ENCODE results near the gene PEA15.
A peak's percentile ranks its signal among the peaks of the same experiment; 100 is the strongest.

The PEA15 gene

DNA sequence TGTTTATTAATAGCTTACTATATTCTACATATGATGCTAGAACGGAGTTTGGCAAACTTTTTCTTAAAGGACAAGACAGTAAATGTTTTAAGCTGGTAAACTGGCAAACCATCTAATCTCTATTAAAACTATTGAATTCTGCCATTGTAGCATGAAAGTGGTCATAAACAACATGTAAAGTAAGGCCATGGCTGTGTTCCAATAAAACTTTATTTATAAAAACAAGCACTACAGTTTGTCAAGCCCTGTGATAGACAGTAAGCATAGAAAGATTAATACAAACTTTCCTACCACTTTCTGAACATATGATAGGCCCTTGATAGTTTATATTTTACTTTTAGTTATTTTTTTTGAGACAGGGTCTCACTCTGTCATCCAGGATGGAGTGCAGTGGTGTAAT is 22.4 kb downstream of the PEA15 start:
- DNase-seq (ENCODE audit: insufficient read length) = no peak
- TF ChIP-seq POLR2AphosphoS5 (IDR thresholded peaks at IDR 0.05; ENCODE audit: low read depth, low read length) = no peak
- TF ChIP-seq TAF1 (IDR thresholded peaks at IDR 0.05; ENCODE audit: borderline replicate concordance, low read depth, low read length) = no peak
- no peak for TF ChIP-seq POLR2A (IDR thresholded peaks at IDR 0.05; ENCODE audit: low read depth, low read length)
- no peak for FAIRE-seq

DNA sequence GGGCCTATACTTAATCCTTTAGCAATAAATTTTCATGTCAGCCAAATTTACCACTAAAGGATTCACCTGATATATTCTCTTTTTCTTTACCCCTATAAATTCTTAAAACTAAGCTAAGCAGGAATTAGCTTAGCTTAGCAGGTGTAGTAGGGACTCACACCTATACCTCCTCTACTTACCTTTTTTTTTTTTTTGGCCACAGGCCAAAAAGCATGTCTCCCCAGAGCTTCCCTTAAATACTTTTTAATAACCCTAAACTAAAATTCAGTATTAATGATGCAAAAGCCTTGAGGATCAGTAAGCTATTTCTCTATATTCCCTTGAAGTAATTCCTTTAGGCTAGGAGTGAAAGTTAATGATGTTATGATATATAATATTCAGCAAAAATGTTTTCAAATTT is 23.2 kb downstream of the PEA15 start:
- TF ChIP-seq POLR2AphosphoS5 (IDR thresholded peaks at IDR 0.05; ENCODE audit: low read depth, low read length) (no peak), POLR2A (IDR thresholded peaks at IDR 0.05; ENCODE audit: low read depth, low read length) (no peak)
- no peak for FAIRE-seq
- DNase-seq (ENCODE audit: insufficient read length) = no peak

DNA sequence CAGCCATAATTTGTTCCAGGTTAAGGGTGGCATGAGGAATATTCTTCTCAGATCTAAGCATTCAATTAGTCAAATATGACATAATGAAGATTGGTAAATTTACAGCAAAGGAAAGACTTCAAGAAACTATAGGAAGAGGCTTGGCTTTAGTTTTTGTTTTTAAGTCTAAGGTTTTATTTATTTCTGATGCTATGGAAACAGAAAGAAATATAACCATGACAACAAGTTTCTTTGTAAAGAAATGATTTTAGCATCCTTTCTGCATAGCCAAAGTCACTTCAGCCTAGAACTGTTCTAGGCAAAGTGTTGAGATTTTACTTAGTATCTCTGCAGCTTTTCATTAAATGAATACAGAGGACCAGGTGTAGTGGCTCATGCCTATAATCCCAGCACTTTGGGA is 27.7 kb downstream of the PEA15 start:
- FAIRE-seq (no peak), DNase-seq (ENCODE audit: insufficient read length) (no peak)
- TF ChIP-seq POLR2AphosphoS5 (IDR thresholded peaks at IDR 0.05; ENCODE audit: low read depth, low read length) (no peak), POLR2A (IDR thresholded peaks at IDR 0.05; ENCODE audit: low read depth, low read length) (no peak), TAF1 (IDR thresholded peaks at IDR 0.05; ENCODE audit: borderline replicate concordance, low read depth, low read length) (no peak)

DNA sequence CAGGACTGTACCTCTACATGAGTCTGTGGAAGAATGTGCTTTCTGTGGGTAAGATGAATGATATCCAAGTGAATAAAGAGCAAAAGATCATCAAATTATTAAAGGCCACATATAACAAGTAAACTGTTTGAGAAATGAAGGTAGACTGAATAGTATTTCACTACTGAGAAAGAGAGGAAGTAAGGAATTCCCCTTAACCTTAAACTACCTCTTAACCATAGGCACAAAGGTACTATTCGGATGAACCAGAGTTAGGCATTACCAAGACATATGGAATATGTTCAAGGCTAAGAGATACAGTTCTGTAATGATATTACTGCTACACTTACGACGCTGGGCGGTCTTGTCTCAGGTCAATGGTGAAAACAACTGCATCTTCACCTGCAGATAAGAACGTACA is 31.6 kb downstream of the PEA15 start:
- DNase-seq (ENCODE audit: insufficient read length) (no peak), FAIRE-seq (peak; percentile 69)
- TF ChIP-seq TAF1 (IDR thresholded peaks at IDR 0.05; ENCODE audit: borderline replicate concordance, low read depth, low read length) = no peak
- TF ChIP-seq POLR2A (IDR thresholded peaks at IDR 0.05; ENCODE audit: low read depth, low read length) = no peak
- TF ChIP-seq POLR2AphosphoS5 (IDR thresholded peaks at IDR 0.05; ENCODE audit: low read depth, low read length) = no peak

DNA sequence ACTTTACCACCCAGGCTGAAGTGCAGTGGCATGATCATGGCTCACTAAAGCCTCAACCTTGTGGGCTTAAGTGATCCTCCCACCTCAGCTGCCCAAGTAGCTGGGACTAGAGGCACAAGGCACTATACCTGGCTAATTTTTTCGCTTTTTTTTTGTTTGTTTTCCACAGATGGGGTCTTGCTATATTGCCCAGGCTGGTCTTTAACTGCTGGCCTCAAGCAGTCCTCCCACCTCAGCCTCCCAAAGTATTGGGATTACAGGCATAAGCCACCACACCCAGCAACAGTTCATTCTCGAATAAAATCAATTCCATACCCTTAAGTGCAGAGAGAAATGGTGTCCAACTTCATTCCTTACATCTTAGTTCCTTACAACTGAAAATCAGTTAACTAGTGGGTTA is 32.4 kb downstream of the PEA15 start:
- FAIRE-seq (no peak), DNase-seq (ENCODE audit: insufficient read length) (no peak)
- TF ChIP-seq POLR2AphosphoS5 (IDR thresholded peaks at IDR 0.05; ENCODE audit: low read depth, low read length) = no peak
- TF ChIP-seq TAF1 (IDR thresholded peaks at IDR 0.05; ENCODE audit: borderline replicate concordance, low read depth, low read length) = no peak
- TF ChIP-seq POLR2A (IDR thresholded peaks at IDR 0.05; ENCODE audit: low read depth, low read length) = no peak

DNA sequence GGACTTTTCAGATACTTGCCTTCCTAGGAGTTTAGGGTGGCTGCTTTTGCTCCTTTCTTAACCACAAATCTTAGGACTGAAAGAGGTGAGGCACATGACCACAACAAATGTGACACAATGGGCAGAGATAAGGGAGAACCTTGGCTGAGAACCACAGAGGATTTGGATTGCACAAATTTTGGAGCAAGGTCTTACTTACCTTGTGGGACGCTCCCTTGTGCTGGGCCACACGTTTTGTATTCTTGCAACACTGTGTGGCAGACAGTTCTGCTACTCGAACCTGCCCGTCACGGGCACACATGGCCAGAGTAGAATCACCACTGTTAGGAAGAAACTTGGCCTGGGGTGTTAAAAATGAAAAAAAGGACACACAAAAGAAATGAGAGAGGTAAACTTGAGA is 33.2 kb downstream of the PEA15 start:
- DNase-seq (ENCODE audit: insufficient read length) (no peak), FAIRE-seq (peak; percentile 14)
- TF ChIP-seq TAF1 (IDR thresholded peaks at IDR 0.05; ENCODE audit: borderline replicate concordance, low read depth, low read length) (no peak), POLR2A (IDR thresholded peaks at IDR 0.05; ENCODE audit: low read depth, low read length) (no peak), POLR2AphosphoS5 (IDR thresholded peaks at IDR 0.05; ENCODE audit: low read depth, low read length) (no peak)

- TF ChIP-seq POLR2AphosphoS5 (IDR thresholded peaks at IDR 0.05; ENCODE audit: low read depth, low read length) = no peak
- TF ChIP-seq POLR2A (IDR thresholded peaks at IDR 0.05; ENCODE audit: low read depth, low read length) = no peak
- TF ChIP-seq TAF1 (IDR thresholded peaks at IDR 0.05; ENCODE audit: borderline replicate concordance, low read depth, low read length) = no peak
- no peak for FAIRE-seq
- DNase-seq (ENCODE audit: insufficient read length) = no peak
Observed at GRCh38 chr1:160239582-160240299, 34.6 kb downstream of the PEA15 start.

DNA sequence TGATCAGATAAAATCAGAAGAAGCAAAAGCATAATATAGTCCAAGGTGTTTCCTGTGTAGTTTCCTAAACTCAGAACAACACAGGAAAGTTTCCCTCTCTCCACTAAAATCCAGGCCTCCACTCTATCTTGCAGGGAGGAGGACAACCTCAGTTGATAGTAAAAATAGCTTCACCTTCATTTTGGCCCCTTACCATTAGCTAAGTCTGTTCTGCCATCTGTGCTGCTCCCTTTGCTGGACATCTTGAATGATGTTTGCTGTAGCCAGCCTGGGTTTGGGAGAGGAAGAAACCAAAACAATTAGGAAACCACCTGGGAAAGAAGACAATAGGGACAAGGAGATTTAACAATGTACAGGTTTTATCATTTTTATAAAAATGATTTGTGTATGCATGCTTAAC is 38.6 kb downstream of the PEA15 start:
- TF ChIP-seq POLR2A (IDR thresholded peaks at IDR 0.05; ENCODE audit: low read depth, low read length) (no peak), TAF1 (IDR thresholded peaks at IDR 0.05; ENCODE audit: borderline replicate concordance, low read depth, low read length) (no peak), POLR2AphosphoS5 (IDR thresholded peaks at IDR 0.05; ENCODE audit: low read depth, low read length) (no peak)
- FAIRE-seq = no peak
- no peak for DNase-seq (ENCODE audit: insufficient read length)

GRCh38 chr1:160244209-160244608 is 39.0 kb downstream of the PEA15 start:
- DNase-seq (ENCODE audit: insufficient read length) (no peak), FAIRE-seq (no peak)
- TF ChIP-seq POLR2AphosphoS5 (IDR thresholded peaks at IDR 0.05; ENCODE audit: low read depth, low read length) (no peak), TAF1 (IDR thresholded peaks at IDR 0.05; ENCODE audit: borderline replicate concordance, low read depth, low read length) (no peak), POLR2A (IDR thresholded peaks at IDR 0.05; ENCODE audit: low read depth, low read length) (no peak)

- TF ChIP-seq TAF1 (IDR thresholded peaks at IDR 0.05; ENCODE audit: borderline replicate concordance, low read depth, low read length) = no peak
- no peak for TF ChIP-seq POLR2AphosphoS5 (IDR thresholded peaks at IDR 0.05; ENCODE audit: low read depth, low read length)
- no peak for TF ChIP-seq POLR2A (IDR thresholded peaks at IDR 0.05; ENCODE audit: low read depth, low read length)
- no peak for FAIRE-seq
- no peak for DNase-seq (ENCODE audit: insufficient read length)
Observed at GRCh38 chr1:160245434-160245833, 40.2 kb downstream of the PEA15 start.

GRCh38 chr1:160247053-160247452 is 41.9 kb downstream of the PEA15 start:
- TF ChIP-seq POLR2AphosphoS5 (IDR thresholded peaks at IDR 0.05; ENCODE audit: low read depth, low read length) = no peak
- TF ChIP-seq POLR2A (IDR thresholded peaks at IDR 0.05; ENCODE audit: low read depth, low read length) = no peak
- no peak for TF ChIP-seq TAF1 (IDR thresholded peaks at IDR 0.05; ENCODE audit: borderline replicate concordance, low read depth, low read length)
- no peak for DNase-seq (ENCODE audit: insufficient read length)
- no peak for FAIRE-seq

DNA sequence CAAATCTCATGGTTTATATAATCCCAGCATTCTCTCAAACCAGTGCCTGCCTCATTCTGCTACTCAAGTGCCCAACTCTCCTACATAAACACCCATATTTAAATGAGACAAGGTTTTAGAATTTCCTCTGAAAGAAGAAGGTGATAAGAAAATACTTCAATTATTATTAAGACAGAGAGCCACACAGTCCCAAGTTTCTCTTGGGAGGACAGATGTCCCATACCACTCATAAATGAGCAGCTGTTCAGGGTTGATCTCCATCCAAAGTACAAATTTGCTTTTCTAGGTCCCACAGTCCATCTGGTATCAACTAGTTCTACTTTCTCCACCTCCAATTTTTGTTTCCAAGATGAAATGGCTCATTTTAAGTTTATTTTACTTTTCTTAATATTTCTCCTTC is 45.8 kb downstream of the PEA15 start:
- DNase-seq (ENCODE audit: insufficient read length) = no peak
- no peak for FAIRE-seq
- no peak for TF ChIP-seq POLR2A (IDR thresholded peaks at IDR 0.05; ENCODE audit: low read depth, low read length)
- TF ChIP-seq TAF1 (IDR thresholded peaks at IDR 0.05; ENCODE audit: borderline replicate concordance, low read depth, low read length) = no peak

All from GM12892 (cell line).